Panc1 (cell line): ENCODE results near the gene LIPC. TPM values are rescaled to one million over a fixed set of nuclear protein-coding genes. Genes with fewer than 3 reads are reported as not detected.

ENCODE experiments used
- ATAC-seq: fragments of 200-7000 bp; cut with Tn5 transposase; 2 replicates; pipeline ENCODE4 v1.9.1; 2020; ENCODE audit warnings: mild to moderate bottlenecking, moderate library complexity
- BruUV-seq: library from RNA; stranded (reverse); fragments of 400-500 nt; replicated peaks from 2 replicates; lab custom pipeline; 2021; lab: Mats Ljungman, UMichigan
- CTCF ChIA-PET: fragments of 300-600 bp; sonication (Branson Sonifier 250); formaldehyde crosslinking; loops from one replicate; lab custom pipeline; 2022; ENCODE audit warnings: antibody characterized with exemption; lab: Charles Lee
- POLR2A ChIA-PET: fragments of 300-600 bp; sonication (Branson Sonifier 250); formaldehyde crosslinking; loops from one replicate; lab custom pipeline; 2022; ENCODE audit warnings: antibody characterized with exemption; lab: Charles Lee
- DNase-seq: peaks from one replicate; pipeline ENCODE4 v3.0.0-alpha.2; 2010; ENCODE audit warnings: low read depth, low spot score
- H3K27ac ChIP-seq: 2 replicates; pipeline ENCODE4 v1.5.1; 2011; ENCODE audit warnings: mild to moderate bottlenecking, low read length, inconsistent platforms
- H3K27me3 ChIP-seq: fragments of 200-500 bp; sonication (Bioruptor generic); 2 replicates; pipeline ENCODE4 v1.6.0; 2014; ENCODE audit warnings: low read length, inconsistent platforms; ENCODE audit not compliant: control insufficient read depth, insufficient read depth
- H3K36me3 ChIP-seq: fragments of 200-500 bp; sonication (Bioruptor generic); 2 replicates; pipeline ENCODE4 v1.5.1; 2014; ENCODE audit warnings: inconsistent platforms, mild to moderate bottlenecking, low read length, moderate library complexity; ENCODE audit not compliant: control insufficient read depth, insufficient read depth
- H3K4me1 ChIP-seq: 2 replicates; pipeline ENCODE4 v1.5.1; 2011; ENCODE audit warnings: inconsistent platforms, mild to moderate bottlenecking, low read length, moderate library complexity; ENCODE audit not compliant: control insufficient read depth, insufficient read depth
- H3K4me3 ChIP-seq, 2 experiments: 2 replicates each; pipeline ENCODE4 v1.5.1; 2011 to 2012; ENCODE audit warnings: low read depth in 2 of 2, low read length in 2 of 2, mild to moderate bottlenecking in 2 of 2, inconsistent platforms in 1 of 2, moderate library complexity in 1 of 2
- H3K9me3 ChIP-seq: fragments of 200-500 bp; sonication (Bioruptor generic); 2 replicates; pipeline ENCODE4 v1.5.1; 2014; ENCODE audit warnings: low read depth, mild to moderate bottlenecking, inconsistent platforms, low read length, moderate library complexity; ENCODE audit not compliant: control insufficient read depth, insufficient read depth
- POLR2AphosphoS5 ChIP-seq: IDR thresholded peaks from 2 replicates; pipeline ENCODE4 v1.6.1; 2012; ENCODE audit warnings: mild to moderate bottlenecking, low read depth, low read length, moderate library complexity
- SIN3A ChIP-seq: IDR thresholded peaks from 2 replicates; pipeline ENCODE4 v1.6.1; 2012; ENCODE audit warnings: low read depth, mild to moderate bottlenecking, low read length, moderate library complexity, borderline replicate concordance; ENCODE audit not compliant: insufficient read depth
- TCF7L2 ChIP-seq: IDR thresholded peaks from 2 replicates; pipeline ENCODE4 v1.6.1; 2011; ENCODE audit warnings: mild to moderate bottlenecking, low read depth, low read length, inconsistent platforms
- in situ Hi-C: cut with HindIII; loops from 2 replicates; pipeline ENCODE4 v1.10.0; 2016; ENCODE audit warnings: low sequenced_read_pairs, low pct_unique_long_range_greater_than_20kb
- intact Hi-C: fragments of 100-400 bp; cut with micrococcal nuclease; formaldehyde crosslinking; loops from one replicate; pipeline ENCODE4 v1.10.0; 2022; ENCODE audit not compliant: unreplicated experiment
- total RNA-seq: library from RNA; stranded (reverse); gene quantifications from one replicate; pipeline ENCODE4 v1.2.1, GENCODE V29; 2021; ENCODE audit not compliant: unreplicated experiment
- TF ChIP-seq, protein P1 (sequence below): fragments of 450-650 bp; IDR thresholded peaks from 2 replicates; pipeline ENCODE4 v1.5.1; 2017; ENCODE audit warnings: mild to moderate bottlenecking
- TF ChIP-seq, protein P2 (sequence below), 2 experiments: IDR thresholded peaks; 2 replicates each; pipeline ENCODE4 v1.6.1; 2011 to 2012; ENCODE audit warnings: low read depth in 2 of 2, control low read depth in 1 of 2, low read length in 1 of 2, mild to moderate bottlenecking in 1 of 2, moderate library complexity in 1 of 2; ENCODE audit not compliant: insufficient read depth in 1 of 2

Gene LIPC
- total RNA-seq, 1 experiment from 2014 or later: not detected

DNA sequence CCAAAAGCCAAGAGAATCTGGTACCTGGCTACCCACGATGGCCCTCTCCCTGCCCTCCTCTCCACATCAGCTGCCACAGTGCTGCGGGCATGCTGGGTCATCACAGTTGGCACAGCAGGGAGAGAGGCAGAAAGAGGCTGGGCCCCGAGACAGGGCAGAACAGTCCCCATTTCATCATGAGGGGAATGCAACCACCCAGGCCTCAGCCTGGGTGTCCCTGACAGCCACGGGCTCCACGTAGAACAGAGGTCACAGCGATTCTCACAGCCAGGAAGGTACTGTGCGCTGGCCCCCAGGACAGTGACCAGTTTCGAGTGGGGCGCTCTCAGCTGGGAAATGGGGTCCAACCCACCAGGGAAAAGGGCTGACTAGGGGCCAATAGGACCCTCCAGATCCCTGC, 6.3 kb downstream of the LIPC start:
- TF ChIP-seq, protein P1, sequence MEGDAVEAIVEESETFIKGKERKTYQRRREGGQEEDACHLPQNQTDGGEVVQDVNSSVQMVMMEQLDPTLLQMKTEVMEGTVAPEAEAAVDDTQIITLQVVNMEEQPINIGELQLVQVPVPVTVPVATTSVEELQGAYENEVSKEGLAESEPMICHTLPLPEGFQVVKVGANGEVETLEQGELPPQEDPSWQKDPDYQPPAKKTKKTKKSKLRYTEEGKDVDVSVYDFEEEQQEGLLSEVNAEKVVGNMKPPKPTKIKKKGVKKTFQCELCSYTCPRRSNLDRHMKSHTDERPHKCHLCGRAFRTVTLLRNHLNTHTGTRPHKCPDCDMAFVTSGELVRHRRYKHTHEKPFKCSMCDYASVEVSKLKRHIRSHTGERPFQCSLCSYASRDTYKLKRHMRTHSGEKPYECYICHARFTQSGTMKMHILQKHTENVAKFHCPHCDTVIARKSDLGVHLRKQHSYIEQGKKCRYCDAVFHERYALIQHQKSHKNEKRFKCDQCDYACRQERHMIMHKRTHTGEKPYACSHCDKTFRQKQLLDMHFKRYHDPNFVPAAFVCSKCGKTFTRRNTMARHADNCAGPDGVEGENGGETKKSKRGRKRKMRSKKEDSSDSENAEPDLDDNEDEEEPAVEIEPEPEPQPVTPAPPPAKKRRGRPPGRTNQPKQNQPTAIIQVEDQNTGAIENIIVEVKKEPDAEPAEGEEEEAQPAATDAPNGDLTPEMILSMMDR: no peak
- TF ChIP-seq TCF7L2 (no peak), SIN3A (no peak), POLR2AphosphoS5 (no peak)
- TF ChIP-seq, protein P2, sequence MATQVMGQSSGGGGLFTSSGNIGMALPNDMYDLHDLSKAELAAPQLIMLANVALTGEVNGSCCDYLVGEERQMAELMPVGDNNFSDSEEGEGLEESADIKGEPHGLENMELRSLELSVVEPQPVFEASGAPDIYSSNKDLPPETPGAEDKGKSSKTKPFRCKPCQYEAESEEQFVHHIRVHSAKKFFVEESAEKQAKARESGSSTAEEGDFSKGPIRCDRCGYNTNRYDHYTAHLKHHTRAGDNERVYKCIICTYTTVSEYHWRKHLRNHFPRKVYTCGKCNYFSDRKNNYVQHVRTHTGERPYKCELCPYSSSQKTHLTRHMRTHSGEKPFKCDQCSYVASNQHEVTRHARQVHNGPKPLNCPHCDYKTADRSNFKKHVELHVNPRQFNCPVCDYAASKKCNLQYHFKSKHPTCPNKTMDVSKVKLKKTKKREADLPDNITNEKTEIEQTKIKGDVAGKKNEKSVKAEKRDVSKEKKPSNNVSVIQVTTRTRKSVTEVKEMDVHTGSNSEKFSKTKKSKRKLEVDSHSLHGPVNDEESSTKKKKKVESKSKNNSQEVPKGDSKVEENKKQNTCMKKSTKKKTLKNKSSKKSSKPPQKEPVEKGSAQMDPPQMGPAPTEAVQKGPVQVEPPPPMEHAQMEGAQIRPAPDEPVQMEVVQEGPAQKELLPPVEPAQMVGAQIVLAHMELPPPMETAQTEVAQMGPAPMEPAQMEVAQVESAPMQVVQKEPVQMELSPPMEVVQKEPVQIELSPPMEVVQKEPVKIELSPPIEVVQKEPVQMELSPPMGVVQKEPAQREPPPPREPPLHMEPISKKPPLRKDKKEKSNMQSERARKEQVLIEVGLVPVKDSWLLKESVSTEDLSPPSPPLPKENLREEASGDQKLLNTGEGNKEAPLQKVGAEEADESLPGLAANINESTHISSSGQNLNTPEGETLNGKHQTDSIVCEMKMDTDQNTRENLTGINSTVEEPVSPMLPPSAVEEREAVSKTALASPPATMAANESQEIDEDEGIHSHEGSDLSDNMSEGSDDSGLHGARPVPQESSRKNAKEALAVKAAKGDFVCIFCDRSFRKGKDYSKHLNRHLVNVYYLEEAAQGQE (IDR thresholded peaks at IDR 0.05; ENCODE audit: insufficient read depth in 1 of 2, low read depth in 2 of 2, low read length in 1 of 2): no peak
- no peaks in the 10 kb centered on the region for H3K27me3 ChIP-seq
- in situ Hi-C loops (no loop called here), intact Hi-C loops (no loop called here)
- ATAC-seq (no peak), DNase-seq (no peak)
- H3K36me3 ChIP-seq: no peaks in the 10 kb centered on the region
- no TSS peak for BruUV-seq
- no peak overlapping the region for H3K4me3 ChIP-seq
- no peaks in the 10 kb centered on the region for H3K9me3 ChIP-seq
- H3K27ac ChIP-seq: no peak overlapping the region
- ChIA-PET CTCF (no interaction called here), POLR2A (no interaction called here)
- H3K4me1 ChIP-seq: peaks cover 22% of the 10 kb centered on the region

DNA sequence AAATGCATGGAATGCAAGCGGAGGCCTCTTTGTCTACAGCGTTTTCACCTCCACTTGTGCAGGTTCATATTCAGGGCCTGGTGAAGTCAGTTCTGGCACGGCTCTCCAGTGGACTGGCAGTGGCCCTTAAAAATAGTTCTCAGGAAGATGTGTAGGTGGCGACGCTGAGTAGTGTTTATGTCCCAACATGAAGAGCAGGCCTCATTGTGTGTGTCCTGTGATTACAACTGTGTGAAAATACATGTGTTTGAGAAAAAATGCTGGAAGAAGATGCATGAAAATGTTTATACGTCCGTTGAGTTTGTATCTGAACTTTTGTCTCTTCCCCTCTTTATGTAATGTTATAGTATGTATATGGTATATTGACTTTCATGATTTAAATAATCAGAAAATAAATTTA, 7.2 kb downstream of the LIPC start:
- BruUV-seq: no TSS peak
- ChIA-PET CTCF (no interaction called here), POLR2A (no interaction called here)
- no peaks in the 10 kb centered on the region for H3K27me3 ChIP-seq
- H3K9me3 ChIP-seq: no peaks in the 10 kb centered on the region
- 0 out of 2 replicates have a peak overlapping the region, but pooled peaks have one; percentile 48 for H3K27ac ChIP-seq
- H3K4me1 ChIP-seq: peaks cover 22% of the 10 kb centered on the region
- intact Hi-C loops (no loop called here), in situ Hi-C loops (no loop called here)
- no peaks in the 10 kb centered on the region for H3K36me3 ChIP-seq
- DNase-seq (no peak), ATAC-seq (peak; percentile 49)
- TF ChIP-seq TCF7L2: no peak
- TF ChIP-seq, protein P1: peak; percentile 66
- no peak overlapping the region for H3K4me3 ChIP-seq
